CD14-positive monocyte (primary cell): ENCODE results near the gene PDE4B. TPM values are rescaled to one million over a fixed set of nuclear protein-coding genes. Genes with fewer than 3 reads are reported as not detected.

Experiments
- DNase-seq, 3 donors: peaks; one replicate each; pipeline ENCODE4 v3.0.0-alpha.2; 2011 to 2022
- H2AFZ ChIP-seq: 2 replicates; pipeline ENCODE4 v1.6.0; 2012; ENCODE audit warnings: mild to moderate bottlenecking, low read depth, low read length, inconsistent platforms; ENCODE audit not compliant: insufficient read depth, poor library complexity, severe bottlenecking
- H3K27ac ChIP-seq, 2 donors: 1 replicate in 1 of 2; 2 replicates in 1 of 2; pipeline ENCODE4 v1.5.1; 2012 to 2013; ENCODE audit warnings: low read length in 2 of 2, control low read depth in 1 of 2, inconsistent platforms in 1 of 2, low read depth in 1 of 2, mild to moderate bottlenecking in 1 of 2
- H3K27me3 ChIP-seq, 2 donors: one replicate each; pipeline versions ENCODE4 v1.6.0 to v1.6.1; 2011 to 2013; ENCODE audit warnings: low read length in 2 of 2; ENCODE audit not compliant: control insufficient read depth in 2 of 2, insufficient read depth in 2 of 2
- H3K36me3 ChIP-seq, 2 donors: replicated peaks in 1 of 2; 1 replicate in 1 of 2; 2 replicates in 1 of 2; pipeline versions ENCODE4 v1.5.1 to v1.6.1; 2012 to 2013; ENCODE audit warnings: low read length in 2 of 2, control low read depth in 1 of 2, inconsistent platforms in 1 of 2, mild to moderate bottlenecking in 1 of 2; ENCODE audit not compliant: insufficient read depth in 2 of 2, control insufficient read depth in 1 of 2
- H3K4me1 ChIP-seq, 2 donors: 1 replicate in 1 of 2; 2 replicates in 1 of 2; pipeline versions ENCODE4 v1.5.1 to v1.6.1; 2012 to 2013; ENCODE audit warnings: low read length in 2 of 2, control low read depth in 1 of 2, inconsistent platforms in 1 of 2, mild to moderate bottlenecking in 1 of 2, moderate library complexity in 1 of 2; ENCODE audit not compliant: insufficient read depth in 2 of 2, control insufficient read depth in 1 of 2
- H3K4me2 ChIP-seq: replicated peaks from 2 replicates; pipeline ENCODE3; 2012; ENCODE audit warnings: low read length, moderate library complexity, mild to moderate bottlenecking; ENCODE audit not compliant: poor library complexity, severe bottlenecking; ENCODE audit errors: extremely low read depth
- H3K4me3 ChIP-seq, 3 experiments: fragments of 200-600 bp in 1 of 3; sonication (generic) in 1 of 3; replicated peaks in 1 of 3; 1 replicate in 2 of 3; 2 replicates in 1 of 3; pipeline ENCODE4 v1.5.1; 2011 to 2013; ENCODE audit warnings: low read length in 3 of 3, mild to moderate bottlenecking in 3 of 3, control low read depth in 2 of 3, low read depth in 2 of 3, inconsistent platforms in 1 of 3, moderate library complexity in 1 of 3
- H3K79me2 ChIP-seq: 2 replicates; pipeline ENCODE4 v1.6.0; 2012; ENCODE audit warnings: mild to moderate bottlenecking, control low read depth, inconsistent platforms, low read length, moderate library complexity; ENCODE audit not compliant: insufficient read depth
- H3K9ac ChIP-seq: 2 replicates; pipeline ENCODE4 v1.6.0; 2017; ENCODE audit warnings: low read length, mild to moderate bottlenecking; ENCODE audit not compliant: insufficient read depth, poor library complexity, severe bottlenecking
- H3K9me3 ChIP-seq, 2 donors: replicated peaks in 1 of 2; 1 replicate in 1 of 2; 2 replicates in 1 of 2; pipeline versions ENCODE4 v1.5.1 to v1.6.1; 2012 to 2013; ENCODE audit warnings: low read length in 2 of 2, control low read depth in 1 of 2; ENCODE audit not compliant: control insufficient read depth in 1 of 2, insufficient read depth in 1 of 2
- H4K20me1 ChIP-seq: 2 replicates; pipeline ENCODE4 v1.6.0; 2012; ENCODE audit warnings: mild to moderate bottlenecking, low read length, control low read depth, moderate library complexity; ENCODE audit not compliant: insufficient read depth
- H3K27ac Mint-ChIP-seq, 7 donors: one replicate each; pipeline ENCODE4 v1.8.0; 2020; ENCODE audit warnings: mild to moderate bottlenecking in 7 of 7, mixed read lengths in 7 of 7, moderate library complexity in 6 of 7, inconsistent platforms in 2 of 7
- H3K27me3 Mint-ChIP-seq, 3 donors: one replicate each; pipeline ENCODE4 v1.8.0; 2021 to 2022; ENCODE audit warnings: low read depth in 3 of 3, mild to moderate bottlenecking in 3 of 3, mixed read lengths in 3 of 3, moderate library complexity in 3 of 3, inconsistent platforms in 1 of 3
- H3K36me3 Mint-ChIP-seq, 2 donors: one replicate each; pipeline ENCODE4 v1.8.0; 2020; ENCODE audit warnings: mixed read lengths in 2 of 2, inconsistent platforms in 1 of 2, mild to moderate bottlenecking in 1 of 2
- H3K4me1 Mint-ChIP-seq: one replicate; pipeline ENCODE4 v1.8.0; 2020; ENCODE audit warnings: mild to moderate bottlenecking, mixed read lengths
- H3K4me3 Mint-ChIP-seq, 2 donors: one replicate each; pipeline ENCODE4 v1.8.0; 2020; ENCODE audit warnings: mild to moderate bottlenecking in 2 of 2, mixed read lengths in 2 of 2, moderate library complexity in 1 of 2
- H3K9me3 Mint-ChIP-seq, 7 donors: one replicate each; pipeline ENCODE4 v1.8.0; 2020 to 2022; ENCODE audit warnings: mixed read lengths in 7 of 7, mild to moderate bottlenecking in 6 of 7, moderate library complexity in 6 of 7, inconsistent platforms in 2 of 7
- WGBS: methylation state at CpG from one replicate; pipeline ENCODE4 v1.1.5; 2013; ENCODE audit warnings: missing lambda C conversion rate; ENCODE audit not compliant: insufficient coverage; 5-methylcytosine and 5-hydroxymethylcytosine counted together
- intact Hi-C, 2 donors: fragments of 100-400 bp; cut with micrococcal nuclease; formaldehyde crosslinking; loops; one replicate each; pipeline versions ENCODE4 v1.15.0 to v1.15.1; 2023
- polyA plus RNA-seq, 3 donors: library from polyadenylated mRNA; depleted of rRNA in 1 of 3; unstranded in 2 of 3; stranded (reverse) in 1 of 3; fragments of 300-500 nt in 2 of 3; fragments of >200 nt in 1 of 3; fragmentation: Illumina TruSeq in 2 of 3; gene quantifications; 1 replicate in 2 of 3; 2 replicates in 1 of 3; pipeline ENCODE4 v1.2.3, GENCODE V29; 2012 to 2021
- TF ChIP-seq, protein P1 (sequence below): fragments of 200-600 bp; IDR thresholded peaks from one replicate; pipeline ENCODE4 v1.8.0; 2022; ENCODE audit warnings: antibody characterized with exemption, mild to moderate bottlenecking

PDE4B gene
- polyA plus RNA-seq, 3 donors, result 17.2 to 52.8 (median 25.2) TPM

DNA sequence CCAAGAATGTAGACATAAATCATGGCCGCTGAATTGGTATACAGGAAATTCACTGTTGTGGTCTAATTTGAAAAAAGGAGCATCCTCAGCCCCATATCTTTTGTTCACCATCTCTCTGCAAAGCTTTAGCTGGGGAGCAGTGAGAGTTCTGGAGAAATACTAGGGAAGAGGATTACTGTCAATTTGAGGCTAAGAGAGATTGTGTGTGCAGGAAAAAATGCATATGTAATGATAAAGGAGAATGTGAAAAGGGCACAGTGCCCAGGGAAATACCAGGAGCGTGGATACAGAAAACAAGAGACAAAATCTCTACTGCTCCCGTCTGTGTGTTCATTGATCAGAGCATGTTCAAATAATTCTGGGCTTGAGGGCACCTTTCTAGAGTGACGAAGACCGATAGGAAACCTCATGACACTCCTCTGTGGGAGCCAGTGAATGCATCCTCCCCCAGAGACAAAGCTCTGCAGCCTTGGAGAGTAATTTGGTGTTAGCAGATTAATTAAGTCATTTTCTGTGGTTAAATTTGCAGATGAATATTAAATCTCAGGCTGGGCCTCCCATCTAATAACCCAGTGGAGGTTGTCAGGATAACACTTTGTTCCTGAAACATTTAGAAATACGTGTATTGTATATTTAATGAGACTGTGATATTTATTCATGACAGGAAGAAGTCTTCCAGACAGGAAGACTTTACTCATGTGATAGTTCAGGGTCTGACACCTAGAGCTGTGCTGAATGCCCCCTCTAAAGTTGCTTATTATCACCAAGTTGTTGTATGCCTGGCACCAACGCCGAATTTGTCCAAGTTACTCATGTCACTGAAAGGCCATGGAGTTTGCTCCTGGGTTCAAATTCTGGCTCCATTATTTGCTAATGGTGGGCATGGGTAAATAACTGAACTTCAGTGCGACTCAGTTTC lies 453.9 kb downstream of the PDE4B start:
- DNase-seq, result no peak
- no peak overlapping the region for H2AFZ ChIP-seq
- no peak overlapping the region for H3K27ac ChIP-seq
- no peaks in the 10 kb centered on the region for H3K9me3 Mint-ChIP-seq
- H3K4me3 Mint-ChIP-seq, result no peak overlapping the region
- H3K4me3 ChIP-seq, result no peak overlapping the region
- TF ChIP-seq, protein P1, sequence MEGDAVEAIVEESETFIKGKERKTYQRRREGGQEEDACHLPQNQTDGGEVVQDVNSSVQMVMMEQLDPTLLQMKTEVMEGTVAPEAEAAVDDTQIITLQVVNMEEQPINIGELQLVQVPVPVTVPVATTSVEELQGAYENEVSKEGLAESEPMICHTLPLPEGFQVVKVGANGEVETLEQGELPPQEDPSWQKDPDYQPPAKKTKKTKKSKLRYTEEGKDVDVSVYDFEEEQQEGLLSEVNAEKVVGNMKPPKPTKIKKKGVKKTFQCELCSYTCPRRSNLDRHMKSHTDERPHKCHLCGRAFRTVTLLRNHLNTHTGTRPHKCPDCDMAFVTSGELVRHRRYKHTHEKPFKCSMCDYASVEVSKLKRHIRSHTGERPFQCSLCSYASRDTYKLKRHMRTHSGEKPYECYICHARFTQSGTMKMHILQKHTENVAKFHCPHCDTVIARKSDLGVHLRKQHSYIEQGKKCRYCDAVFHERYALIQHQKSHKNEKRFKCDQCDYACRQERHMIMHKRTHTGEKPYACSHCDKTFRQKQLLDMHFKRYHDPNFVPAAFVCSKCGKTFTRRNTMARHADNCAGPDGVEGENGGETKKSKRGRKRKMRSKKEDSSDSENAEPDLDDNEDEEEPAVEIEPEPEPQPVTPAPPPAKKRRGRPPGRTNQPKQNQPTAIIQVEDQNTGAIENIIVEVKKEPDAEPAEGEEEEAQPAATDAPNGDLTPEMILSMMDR, result no peak
- 100% methylated on average over 1 of the region's 9 CpGs for WGBS
- H3K36me3 ChIP-seq, result no peaks in the 10 kb centered on the region
- H3K36me3 Mint-ChIP-seq, result no peaks in the 10 kb centered on the region
- intact Hi-C loops, result no loop called here
- H4K20me1 ChIP-seq, result no peaks in the 10 kb centered on the region
- no peak overlapping the region for H3K27ac Mint-ChIP-seq
- peaks cover 12% of the 10 kb centered on the region for H3K4me1 Mint-ChIP-seq
- H3K27me3 ChIP-seq, result no peaks in the 10 kb centered on the region
- no peaks in the 10 kb centered on the region for H3K79me2 ChIP-seq
- H3K4me1 ChIP-seq, result peaks cover 6 to 16% of the 10 kb centered on the region in 2 donors
- no peak overlapping the region for H3K4me2 ChIP-seq
- H3K27me3 Mint-ChIP-seq, result no peaks in the 10 kb centered on the region
- no peaks in the 10 kb centered on the region for H3K9me3 ChIP-seq
- no peak overlapping the region for H3K9ac ChIP-seq

DNA sequence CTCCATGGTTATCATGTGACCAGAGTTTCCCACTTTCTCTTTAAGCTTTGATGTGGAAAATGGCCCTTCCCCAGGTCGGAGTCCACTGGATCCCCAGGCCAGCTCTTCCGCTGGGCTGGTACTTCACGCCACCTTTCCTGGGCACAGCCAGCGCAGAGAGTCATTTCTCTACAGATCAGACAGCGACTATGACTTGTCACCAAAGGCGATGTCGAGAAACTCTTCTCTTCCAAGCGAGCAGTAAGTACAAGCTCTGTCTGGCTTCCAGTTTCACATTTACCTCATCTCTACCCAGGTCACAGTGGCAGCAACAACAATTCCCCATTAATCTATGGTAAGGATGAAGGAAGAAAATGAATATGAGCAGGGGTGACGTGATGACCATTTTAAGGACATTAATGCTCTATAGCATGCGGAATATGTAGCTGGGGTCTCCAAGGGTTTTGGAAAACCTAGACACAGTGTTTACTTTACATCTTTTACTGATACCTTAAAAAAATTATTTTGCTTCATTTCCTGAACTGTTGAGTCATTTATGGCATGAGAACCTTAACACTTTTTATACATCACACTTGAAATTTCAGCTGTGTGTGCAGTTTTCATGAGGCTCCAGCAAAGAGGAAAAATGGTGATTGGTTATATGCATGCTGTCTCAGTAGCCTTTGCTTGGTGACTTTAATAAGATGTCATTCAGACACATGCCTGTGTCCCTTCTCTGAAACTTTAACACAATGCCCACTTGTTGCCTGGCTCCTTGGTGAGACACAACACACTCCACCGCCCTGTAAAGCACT lies 454.9 kb downstream of the PDE4B start:
- Histone ChIP-seq H4K20me1 (no peaks in the 10 kb centered on the region), H3K9ac (no peak overlapping the region), H3K27ac (no peak overlapping the region), H3K9me3 (no peaks in the 10 kb centered on the region), H3K36me3 (no peaks in the 10 kb centered on the region), H3K4me2 (no peak overlapping the region), H2AFZ (no peak overlapping the region), H3K4me3 (no peak overlapping the region), H3K4me1 (peaks cover 16 to 26% of the 10 kb centered on the region in 2 donors), H3K27me3 (no peaks in the 10 kb centered on the region), H3K79me2 (no peaks in the 10 kb centered on the region)
- Mint-ChIP-seq H3K4me1 (peaks cover 22% of the 10 kb centered on the region), H3K4me3 (peak overlapping the region in 1 of 2 donors; percentile 38), H3K27me3 (no peaks in the 10 kb centered on the region), H3K36me3 (no peaks in the 10 kb centered on the region), H3K9me3 (no peaks in the 10 kb centered on the region), H3K27ac (no peak overlapping the region)
- peak in 1 of 3 donors; percentile 8 for DNase-seq
- 100% methylated on average over 5 of the region's 11 CpGs for WGBS
- TF ChIP-seq, protein P1, result no peak
- intact Hi-C loops, result no loop called here
